CD4-positive, alpha-beta T cell treated with Interleukin-10 for 1 hour (primary cell): ENCODE results near the gene IL21R.
"Not testable (repeated sequence)": the region's sequence is repeated elsewhere in the genome, so short reads cannot be mapped to it uniquely, and the experiment has no call there.

Experiments used
- DNase-seq: peaks from one replicate; pipeline ENCODE4 v3.0.0-alpha.2; 2020

The IL21R gene

GRCh38 chr16:27377666-27378485, 24.1 kb upstream of the IL21R start:
- DNase-seq = no peak

- no peak for DNase-seq
Observed at GRCh38 chr16:27378871-27379481, 23.0 kb upstream of the IL21R start.

- DNase-seq = no peak
Observed at GRCh38 chr16:27379919-27380318, 22.1 kb upstream of the IL21R start.

- DNase-seq = no peak
Observed at GRCh38 chr16:27381236-27381635, 20.7 kb upstream of the IL21R start.

- DNase-seq = no peak
Observed at GRCh38 chr16:27381974-27382855, 19.8 kb upstream of the IL21R start.

GRCh38 chr16:27383556-27384243, 18.3 kb upstream of the IL21R start:
- no peak for DNase-seq

- DNase-seq = no peak
Observed at GRCh38 chr16:27384425-27384824, 17.5 kb upstream of the IL21R start.

GRCh38 chr16:27385398-27385797, 16.6 kb upstream of the IL21R start:
- no peak for DNase-seq

GRCh38 chr16:27386674-27387073, 15.3 kb upstream of the IL21R start:
- DNase-seq = no peak

GRCh38 chr16:27387724-27388123, 14.2 kb upstream of the IL21R start:
- no peak for DNase-seq

- no peak for DNase-seq
Observed at GRCh38 chr16:27389272-27389961, 12.6 kb upstream of the IL21R start.

GRCh38 chr16:27390151-27390550, 11.8 kb upstream of the IL21R start:
- no peak for DNase-seq

- no peak for DNase-seq
Observed at GRCh38 chr16:27392671-27393070, 9.3 kb upstream of the IL21R start.

GRCh38 chr16:27394516-27394915, 7.5 kb upstream of the IL21R start:
- no peak for DNase-seq

- not testable (repeated sequence) for DNase-seq
Observed at GRCh38 chr16:27398341-27398893, 3.6 kb upstream of the IL21R start.

GRCh38 chr16:27398894-27399853, 2.8 kb upstream of the IL21R start:
- no peak for DNase-seq

GRCh38 chr16:27399969-27400368, 2.0 kb upstream of the IL21R start:
- no peak for DNase-seq

- DNase-seq = no peak
Observed at GRCh38 chr16:27400751-27401620, 988 bp upstream of the IL21R start.

- DNase-seq = no peak
Observed at GRCh38 chr16:27402569-27402963, 592 bp downstream of the IL21R start.
